Keratinocyte (primary cell): ENCODE measurements around the gene EGFL8.

Source experiments
- CTCF ChIP-seq, 3 experiments: IDR thresholded peaks in 1 of 3; conservative IDR thresholded peaks in 1 of 3; optimal IDR thresholded peaks in 1 of 3; 2 replicates in 2 of 3; 3 replicates in 1 of 3; pipeline versions ENCODE3 to v1.5.1; 2011; ENCODE audit warnings: low read length in 3 of 3, mild to moderate bottlenecking in 3 of 3, moderate library complexity in 2 of 3, control low read depth in 1 of 3, inconsistent platforms in 1 of 3; ENCODE audit not compliant: insufficient read depth in 2 of 3; ENCODE audit errors: extremely low read depth in 1 of 3
- EZH2 ChIP-seq: IDR thresholded peaks from one replicate; pipeline ENCODE4 v1.6.1; 2012; ENCODE audit warnings: inconsistent platforms, mild to moderate bottlenecking, low read length, moderate library complexity

GRCh38 chr6:32177788-32178546 lies 13.6 kb downstream of the EGFL8 start, which contains the start of gene RNF5:
- no peak for TF ChIP-seq CTCF (optimal IDR thresholded peaks at IDR 0.05 in 1 of 3, IDR thresholded peaks at IDR 0.05 in 1 of 3, conservative IDR thresholded peaks at IDR 0.05 in 1 of 3; ENCODE audit: extremely low read depth in 1 of 3, insufficient read depth in 2 of 3, low read length in 3 of 3)
- no peak for TF ChIP-seq EZH2
